Osteoblast (primary cell): ENCODE results near the gene GAS7. TPM values are rescaled to one million over a fixed set of nuclear protein-coding genes. Genes with fewer than 3 reads are reported as not detected.

Source experiments
- DNase-seq: peaks from one replicate; pipeline ENCODE4 v3.0.0; 2011; ENCODE audit warnings: low spot score, mixed read lengths; ENCODE audit not compliant: insufficient read length; ENCODE audit errors: missing footprints
- H2AFZ ChIP-seq: 2 replicates; pipeline ENCODE4 v1.6.0; 2011; ENCODE audit warnings: mild to moderate bottlenecking, low read length
- H3K27ac ChIP-seq: 2 replicates; pipeline ENCODE4 v1.5.1; 2011; ENCODE audit warnings: mild to moderate bottlenecking, low read depth, low read length, moderate library complexity
- H3K27me3 ChIP-seq: 2 replicates; pipeline ENCODE4 v1.6.0; 2012; ENCODE audit warnings: mild to moderate bottlenecking, control low read depth, inconsistent platforms, low read length, moderate library complexity; ENCODE audit not compliant: insufficient read depth
- H3K36me3 ChIP-seq: 2 replicates; pipeline ENCODE4 v1.5.1; 2011; ENCODE audit warnings: mild to moderate bottlenecking, low read length, control low read depth, moderate library complexity; ENCODE audit not compliant: insufficient read depth
- H3K4me1 ChIP-seq: 2 replicates; pipeline ENCODE4 v1.5.1; 2011; ENCODE audit warnings: mild to moderate bottlenecking, low read length, control low read depth, moderate library complexity; ENCODE audit not compliant: insufficient read depth
- H3K4me2 ChIP-seq: 2 replicates; pipeline ENCODE4 v1.6.0; 2011; ENCODE audit warnings: mild to moderate bottlenecking, low read length; ENCODE audit not compliant: insufficient read depth
- H3K4me3 ChIP-seq: fragments of 200-600 bp; sonication (generic); 3 replicates; pipeline ENCODE4 v1.5.1; 2012; ENCODE audit warnings: mild to moderate bottlenecking, low read length, inconsistent platforms; ENCODE audit not compliant: insufficient read depth
- H3K79me2 ChIP-seq: 2 replicates; pipeline ENCODE4 v1.6.0; 2012; ENCODE audit warnings: mild to moderate bottlenecking, low read length, control low read depth, inconsistent platforms; ENCODE audit not compliant: insufficient read depth
- H3K9me3 ChIP-seq: 2 replicates; pipeline ENCODE4 v1.5.1; 2011; ENCODE audit warnings: low read depth, low read length, control low read depth
- H4K20me1 ChIP-seq: 2 replicates; pipeline ENCODE4 v1.6.0; 2012; ENCODE audit warnings: mild to moderate bottlenecking, low read length, control low read depth; ENCODE audit not compliant: insufficient read depth
- total RNA-seq: library from RNA; depleted of rRNA; stranded (reverse); fragments of >200 nt; gene quantifications from 2 replicates; pipeline ENCODE4 v1.2.3, GENCODE V29; 2012
- TF ChIP-seq, protein P1 (sequence below): IDR thresholded peaks from 2 replicates; pipeline ENCODE4 v1.5.1; 2011; ENCODE audit warnings: mild to moderate bottlenecking, low read depth, low read length, moderate library complexity; ENCODE audit errors: extremely low read depth

The GAS7 gene
- total RNA-seq, 1 donor: 3.6 TPM

DNA sequence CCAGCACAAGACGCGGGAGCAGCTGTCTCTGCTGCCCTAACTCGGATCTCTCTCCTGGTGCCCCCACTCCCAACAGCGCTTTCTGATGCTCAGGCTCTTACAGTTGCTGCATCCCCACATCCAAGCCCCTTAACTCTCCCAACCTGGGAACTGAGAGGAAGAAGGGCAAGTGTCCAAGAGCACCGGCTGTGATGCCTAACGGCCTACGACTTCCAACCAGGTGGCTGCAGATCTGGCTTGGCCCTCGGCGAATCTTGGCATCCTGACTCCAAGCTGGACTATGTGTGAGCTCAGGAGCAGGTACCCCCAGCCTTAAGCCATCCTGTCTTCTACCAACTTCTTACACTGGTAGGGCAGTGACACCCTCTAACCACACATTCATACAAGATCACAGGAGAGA is 255.1 kb downstream of the GAS7 start:
- no peaks in the 10 kb centered on the region for H3K36me3 ChIP-seq
- no peaks in the 10 kb centered on the region for H3K27me3 ChIP-seq
- no peak for DNase-seq
- no peaks in the 10 kb centered on the region for H3K9me3 ChIP-seq
- TF ChIP-seq, protein P1, sequence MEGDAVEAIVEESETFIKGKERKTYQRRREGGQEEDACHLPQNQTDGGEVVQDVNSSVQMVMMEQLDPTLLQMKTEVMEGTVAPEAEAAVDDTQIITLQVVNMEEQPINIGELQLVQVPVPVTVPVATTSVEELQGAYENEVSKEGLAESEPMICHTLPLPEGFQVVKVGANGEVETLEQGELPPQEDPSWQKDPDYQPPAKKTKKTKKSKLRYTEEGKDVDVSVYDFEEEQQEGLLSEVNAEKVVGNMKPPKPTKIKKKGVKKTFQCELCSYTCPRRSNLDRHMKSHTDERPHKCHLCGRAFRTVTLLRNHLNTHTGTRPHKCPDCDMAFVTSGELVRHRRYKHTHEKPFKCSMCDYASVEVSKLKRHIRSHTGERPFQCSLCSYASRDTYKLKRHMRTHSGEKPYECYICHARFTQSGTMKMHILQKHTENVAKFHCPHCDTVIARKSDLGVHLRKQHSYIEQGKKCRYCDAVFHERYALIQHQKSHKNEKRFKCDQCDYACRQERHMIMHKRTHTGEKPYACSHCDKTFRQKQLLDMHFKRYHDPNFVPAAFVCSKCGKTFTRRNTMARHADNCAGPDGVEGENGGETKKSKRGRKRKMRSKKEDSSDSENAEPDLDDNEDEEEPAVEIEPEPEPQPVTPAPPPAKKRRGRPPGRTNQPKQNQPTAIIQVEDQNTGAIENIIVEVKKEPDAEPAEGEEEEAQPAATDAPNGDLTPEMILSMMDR: no peak
- no peaks in the 10 kb centered on the region for H3K4me1 ChIP-seq
- H3K27ac ChIP-seq: no peak overlapping the region
- H4K20me1 ChIP-seq: no peaks in the 10 kb centered on the region
- H3K4me3 ChIP-seq: no peak overlapping the region
- no peak overlapping the region for H2AFZ ChIP-seq
- H3K4me2 ChIP-seq: no peak overlapping the region
- H3K79me2 ChIP-seq: no peaks in the 10 kb centered on the region

DNA sequence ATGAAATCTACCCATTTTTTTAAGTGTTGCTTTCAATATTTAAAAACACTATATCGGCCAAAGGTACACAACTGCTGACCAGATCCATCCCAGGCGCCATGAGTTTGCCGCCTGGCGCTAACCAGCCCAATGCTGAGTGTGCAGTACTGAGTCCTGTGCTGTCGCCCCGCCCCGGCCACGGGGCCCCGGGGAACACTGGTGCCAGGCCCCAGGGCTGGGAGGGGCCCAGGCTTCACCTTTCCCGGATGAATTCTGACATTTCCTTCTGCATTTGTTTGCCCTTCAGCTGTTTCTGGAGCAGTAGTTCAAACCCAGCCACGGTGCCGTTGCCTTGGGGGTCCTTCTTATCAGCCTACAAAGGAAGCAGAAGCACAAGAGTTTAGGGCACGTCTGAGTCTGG is 255.5 kb downstream of the GAS7 start:
- H3K9me3 ChIP-seq: no peaks in the 10 kb centered on the region
- no peaks in the 10 kb centered on the region for H3K4me1 ChIP-seq
- no peak overlapping the region for H2AFZ ChIP-seq
- DNase-seq: no peak
- H3K4me3 ChIP-seq: no peak overlapping the region
- TF ChIP-seq, protein P1: no peak
- H4K20me1 ChIP-seq: no peaks in the 10 kb centered on the region
- H3K4me2 ChIP-seq: no peak overlapping the region
- H3K27me3 ChIP-seq: no peaks in the 10 kb centered on the region
- H3K36me3 ChIP-seq: no peaks in the 10 kb centered on the region
- H3K79me2 ChIP-seq: no peaks in the 10 kb centered on the region
- no peak overlapping the region for H3K27ac ChIP-seq

DNA sequence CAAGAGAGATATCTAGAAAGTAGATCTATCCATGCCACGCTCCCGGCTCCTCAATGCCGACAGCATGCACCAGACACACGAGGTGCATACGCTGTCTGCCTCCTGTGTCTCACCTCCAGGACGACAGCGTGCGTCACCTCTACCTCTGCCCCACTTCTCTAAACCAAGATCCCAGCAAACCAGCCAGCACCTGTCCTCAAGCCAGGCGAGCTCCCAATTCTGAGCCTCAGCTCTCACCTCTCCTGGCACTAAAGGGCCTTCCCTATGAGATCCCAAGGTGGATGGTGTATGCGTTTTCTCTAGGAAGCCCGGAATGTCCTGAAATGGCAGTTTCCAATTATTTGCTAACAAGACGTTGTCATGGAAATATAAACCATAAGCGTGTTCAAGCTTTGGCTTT is 257.1 kb downstream of the GAS7 start:
- no peaks in the 10 kb centered on the region for H3K4me1 ChIP-seq
- no peaks in the 10 kb centered on the region for H4K20me1 ChIP-seq

DNA sequence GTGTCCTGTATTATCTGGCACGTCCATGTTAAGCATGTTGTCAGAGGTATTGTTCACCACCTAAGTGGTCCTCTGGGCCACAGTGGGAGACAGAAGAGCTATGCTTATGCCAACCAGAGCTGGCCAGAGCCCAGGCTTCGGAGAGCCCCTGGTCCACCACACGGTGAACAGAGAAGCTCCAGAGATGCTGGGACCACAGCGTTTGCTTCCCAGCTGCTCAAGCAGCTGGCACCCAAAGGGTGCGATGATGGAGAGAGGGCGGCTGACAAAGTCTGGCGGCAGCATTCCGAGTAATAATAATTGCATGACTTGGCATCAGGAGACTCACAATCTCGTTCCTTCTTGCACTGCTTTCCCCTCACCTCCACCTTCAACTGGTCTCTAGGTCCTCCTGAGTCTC is 257.6 kb downstream of the GAS7 start:
- Histone ChIP-seq H3K4me1 (no peaks in the 10 kb centered on the region), H4K20me1 (no peaks in the 10 kb centered on the region), H3K4me2 (no peak overlapping the region), H3K27me3 (no peaks in the 10 kb centered on the region), H3K79me2 (no peaks in the 10 kb centered on the region), H3K36me3 (no peaks in the 10 kb centered on the region), H3K9me3 (no peaks in the 10 kb centered on the region), H3K4me3 (no peak overlapping the region), H3K27ac (no peak overlapping the region), H2AFZ (no peak overlapping the region)
- no peak for DNase-seq
- TF ChIP-seq, protein P1: no peak

More for the DNA sequence above, 257.1 kb downstream of the GAS7 start:
- DNase-seq: peak; percentile 88
- H3K79me2 ChIP-seq: no peaks in the 10 kb centered on the region
- H3K9me3 ChIP-seq: no peaks in the 10 kb centered on the region
- no peak overlapping the region for H3K27ac ChIP-seq
- TF ChIP-seq, protein P1: no peak
- H2AFZ ChIP-seq: no peak overlapping the region
- H3K4me2 ChIP-seq: no peak overlapping the region
- no peaks in the 10 kb centered on the region for H3K27me3 ChIP-seq
- no peak overlapping the region for H3K4me3 ChIP-seq
- no peaks in the 10 kb centered on the region for H3K36me3 ChIP-seq
